Tibial nerve (tissue), 4 donors: ENCODE data around the gene RRAS. TPM values are rescaled to one million over a fixed set of nuclear protein-coding genes. Genes with fewer than 3 reads are reported as not detected.

ENCODE experiments used
- DNase-seq, 2 donors: peaks; one replicate each; pipeline ENCODE4 v3.0.0-alpha.2; 2019; ENCODE audit warnings: low spot score in 2 of 2
- H3K27ac ChIP-seq, 4 donors: fragments of 200-600 bp; sonication (generic) in 3 of 4; one replicate each; pipeline ENCODE4 v1.5.1; 2017 to 2019; ENCODE audit warnings: mild to moderate bottlenecking in 1 of 4
- H3K27me3 ChIP-seq, 2 donors: fragments of 200-600 bp; sonication (generic) in 1 of 2; one replicate each; pipeline versions ENCODE4 v1.5.1 to v1.6.0; 2017 to 2019
- H3K36me3 ChIP-seq, 3 donors: fragments of 200-600 bp; sonication (generic); one replicate each; pipeline ENCODE4 v1.5.1; 2018 to 2019
- H3K4me1 ChIP-seq, 4 donors: fragments of 200-600 bp; sonication (generic) in 3 of 4; one replicate each; pipeline ENCODE4 v1.5.1; 2017 to 2019
- H3K4me3 ChIP-seq, 4 donors: fragments of 200-600 bp; sonication (generic) in 3 of 4; one replicate each; pipeline ENCODE4 v1.5.1; 2017 to 2019; ENCODE audit warnings: mild to moderate bottlenecking in 1 of 4, moderate library complexity in 1 of 4
- H3K9me3 ChIP-seq, 4 donors: fragments of 200-600 bp; sonication (generic) in 3 of 4; one replicate each; pipeline ENCODE4 v1.5.1; 2017 to 2019
- CTCF ChIP-seq, 5 experiments: fragments of 200-600 bp in 3 of 5; fragments of 450-650 bp in 2 of 5; sonication (generic) in 3 of 5; IDR thresholded peaks; one replicate each; pipeline ENCODE4 v1.5.1; 2016 to 2019; ENCODE audit warnings: antibody characterized with exemption in 5 of 5, mild to moderate bottlenecking in 3 of 5, moderate library complexity in 2 of 5
- EP300 ChIP-seq, 2 donors: sonication (generic); formaldehyde crosslinking; IDR thresholded peaks; one replicate each; pipeline ENCODE4 v1.6.1; 2017; ENCODE audit warnings: antibody characterized with exemption in 2 of 2, mild to moderate bottlenecking in 1 of 2
- POLR2A ChIP-seq, 2 donors: fragments of 450-650 bp; IDR thresholded peaks; one replicate each; pipeline ENCODE4 v1.6.1; 2017; ENCODE audit warnings: antibody characterized with exemption in 2 of 2, mild to moderate bottlenecking in 2 of 2, moderate library complexity in 2 of 2
- WGBS, 2 donors: methylation state at CpG; one replicate each; pipeline ENCODE4 v1.1.5; 2018; 5-methylcytosine and 5-hydroxymethylcytosine counted together
- total RNA-seq, 4 donors: library from RNA; depleted of rRNA; stranded (reverse); fragments of >200 nt; gene quantifications; one replicate each; pipeline ENCODE4 v1.1.0, GENCODE V29; 2016

The RRAS gene
- total RNA-seq, 4 donors from 2014 or later, result 81.6 to 190 (median 162) TPM

DNA sequence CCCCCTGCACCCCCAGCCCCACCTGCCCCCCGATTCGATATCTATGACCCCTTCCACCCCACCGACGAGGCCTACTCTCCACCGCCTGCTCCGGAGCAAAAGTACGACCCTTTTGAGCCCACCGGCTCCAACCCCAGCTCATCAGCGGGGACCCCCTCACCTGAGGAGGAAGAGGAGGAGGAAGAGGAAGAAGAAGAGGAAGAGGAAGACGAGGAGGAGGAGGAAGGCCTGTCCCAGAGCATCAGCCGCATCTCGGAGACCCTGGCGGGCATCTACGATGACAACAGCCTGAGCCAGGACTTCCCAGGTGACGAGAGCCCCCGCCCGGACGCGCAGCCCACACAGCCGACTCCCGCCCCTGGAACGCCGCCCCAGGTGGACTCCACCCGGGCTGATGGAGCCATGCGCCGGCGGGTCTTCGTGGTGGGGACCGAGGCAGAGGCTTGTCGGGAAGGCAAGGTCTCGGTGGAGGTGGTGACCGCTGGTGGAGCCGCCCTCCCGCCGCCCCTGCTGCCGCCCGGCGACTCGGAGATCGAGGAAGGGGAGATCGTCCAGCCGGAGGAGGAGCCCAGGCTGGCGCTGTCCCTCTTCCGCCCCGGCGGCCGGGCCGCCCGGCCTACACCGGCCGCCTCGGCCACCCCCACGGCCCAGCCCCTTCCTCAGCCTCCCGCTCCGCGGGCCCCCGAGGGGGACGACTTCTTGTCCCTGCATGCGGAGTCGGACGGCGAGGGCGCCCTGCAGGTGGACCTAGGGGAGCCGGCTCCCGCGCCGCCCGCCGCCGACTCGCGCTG, 11.3 kb upstream of the RRAS start:
- no peak for DNase-seq
- H3K4me1 ChIP-seq, result peaks cover 0 to under 1% (median 0%) of the 10 kb centered on the region in 4 donors
- no peak overlapping the region for H3K27ac ChIP-seq
- WGBS, 2 donors, result 96 to 97% methylated on average over 62 to 63 of the region's 72 CpGs
- H3K4me3 ChIP-seq, result no peak overlapping the region
- H3K36me3 ChIP-seq, result peaks cover 5 to 100% (median 46%) of the 10 kb centered on the region in 3 donors
- no peaks in the 10 kb centered on the region for H3K9me3 ChIP-seq
- no peaks in the 10 kb centered on the region for H3K27me3 ChIP-seq
- TF ChIP-seq CTCF (IDR thresholded peaks at IDR 0.05) (no peak), POLR2A (IDR thresholded peaks at IDR 0.05) (no peak), EP300 (IDR thresholded peaks at IDR 0.05) (no peak)

GRCh38 chr19:49646586-49646985, 6.6 kb upstream of the RRAS start:
- H3K4me1 ChIP-seq, result peaks cover 0 to 37% (median 13%) of the 10 kb centered on the region in 4 donors
- H3K27ac ChIP-seq, result no peak overlapping the region
- DNase-seq, result no peak
- H3K36me3 ChIP-seq, result peaks cover 0 to 67% (median 21%) of the 10 kb centered on the region in 3 donors
- H3K27me3 ChIP-seq, result no peaks in the 10 kb centered on the region
- no peaks in the 10 kb centered on the region for H3K9me3 ChIP-seq
- WGBS, 2 donors, result 90 to 94% methylated on average over 17 of the region's 17 CpGs
- TF ChIP-seq POLR2A (IDR thresholded peaks at IDR 0.05) (no peak), CTCF (IDR thresholded peaks at IDR 0.05) (no peak), EP300 (IDR thresholded peaks at IDR 0.05) (no peak)
- H3K4me3 ChIP-seq, result no peak overlapping the region

GRCh38 chr19:49645995-49646394, 6.1 kb upstream of the RRAS start:
- Histone ChIP-seq H3K27ac (no peak overlapping the region), H3K4me1 (peaks cover 0 to 42% (median 15%) of the 10 kb centered on the region in 4 donors), H3K36me3 (peaks cover 0 to 61% (median 21%) of the 10 kb centered on the region in 3 donors), H3K9me3 (no peaks in the 10 kb centered on the region), H3K27me3 (no peaks in the 10 kb centered on the region), H3K4me3 (no peak overlapping the region)
- TF ChIP-seq EP300 (IDR thresholded peaks at IDR 0.05) (no peak), POLR2A (IDR thresholded peaks at IDR 0.05) (no peak), CTCF (IDR thresholded peaks at IDR 0.05) (no peak)
- no peak for DNase-seq
- WGBS, 2 donors, result 91 to 92% methylated on average over 13 of the region's 13 CpGs

DNA sequence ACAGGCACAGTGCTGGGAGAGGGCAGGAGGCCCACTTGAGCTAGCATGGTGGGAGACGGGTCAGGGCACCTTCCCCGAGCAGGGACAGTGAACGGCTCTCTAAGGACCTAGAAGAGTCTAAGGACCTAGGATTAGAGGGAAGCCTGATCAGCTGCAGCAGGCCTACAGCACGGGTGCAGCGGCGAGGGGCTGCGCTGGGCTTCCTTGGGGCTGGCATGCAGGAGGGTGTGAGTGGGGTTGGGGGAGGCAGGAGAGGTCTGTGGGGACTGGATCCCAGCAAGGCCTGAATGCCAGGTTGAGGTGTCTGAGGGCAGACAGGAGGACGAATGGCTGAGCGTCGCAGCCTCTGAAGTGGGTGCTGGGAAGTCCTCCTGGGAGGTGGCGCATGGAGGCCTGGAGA, 5.6 kb upstream of the RRAS start:
- no peak for DNase-seq
- Histone ChIP-seq H3K27me3 (no peaks in the 10 kb centered on the region), H3K9me3 (no peaks in the 10 kb centered on the region), H3K27ac (no peak overlapping the region), H3K4me3 (no peak overlapping the region), H3K4me1 (peaks cover 0 to 42% (median 15%) of the 10 kb centered on the region in 4 donors), H3K36me3 (peaks cover 0 to 57% (median 21%) of the 10 kb centered on the region in 3 donors)
- TF ChIP-seq CTCF (IDR thresholded peaks at IDR 0.05) (no peak), EP300 (IDR thresholded peaks at IDR 0.05) (no peak)
- WGBS, 2 donors, result 85 to 87% methylated on average over 11 of the region's 11 CpGs

DNA sequence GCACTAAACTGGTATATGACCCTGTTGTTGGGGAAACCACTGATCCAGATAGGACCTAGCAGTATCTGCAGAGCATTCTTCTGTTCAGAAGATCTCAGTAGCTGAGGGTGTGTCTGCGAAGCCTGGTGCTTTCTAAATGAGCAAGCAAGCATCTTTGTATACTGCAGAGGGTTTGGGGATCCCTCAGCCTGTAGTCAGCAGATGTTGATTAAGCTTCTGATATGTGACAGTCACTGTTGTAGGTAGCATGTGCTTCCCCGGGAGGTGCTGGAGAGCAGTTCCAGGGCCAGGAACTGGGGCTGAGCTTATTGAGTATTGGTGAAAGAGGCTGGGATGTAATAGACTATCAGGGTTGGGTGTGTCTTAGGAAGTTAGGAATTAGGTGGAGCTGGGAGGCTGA, 3.5 kb upstream of the RRAS start:
- H3K27ac ChIP-seq, result peak overlapping the region in 1 of 4 donors; percentile 20

More for the DNA sequence above, 3.5 kb upstream of the RRAS start:
- Histone ChIP-seq H3K36me3 (peaks cover 0 to 36% (median 7%) of the 10 kb centered on the region in 3 donors), H3K27me3 (no peaks in the 10 kb centered on the region), H3K9me3 (no peaks in the 10 kb centered on the region), H3K4me3 (no peak overlapping the region), H3K4me1 (peaks cover 0 to 54% (median 24%) of the 10 kb centered on the region in 4 donors)
- no peak for TF ChIP-seq EP300 (IDR thresholded peaks at IDR 0.05)
- TF ChIP-seq CTCF (IDR thresholded peaks at IDR 0.05), result no peak
- no peak for TF ChIP-seq POLR2A (IDR thresholded peaks at IDR 0.05)
- DNase-seq, result no peak
- WGBS, 2 donors, result 65 to 76% methylated on average over 2 of the region's 2 CpGs
